Rectal smooth muscle tissue (tissue), 1 donor: Measurements from ENCODE around the gene SPACA6.

Experiments used
- H3K27ac ChIP-seq: one replicate; pipeline ENCODE4 v1.7.0; 2013; ENCODE audit warnings: low read depth, low read length, inconsistent platforms
- H3K27me3 ChIP-seq: one replicate; pipeline ENCODE4 v1.7.0; 2013; ENCODE audit warnings: low read length; ENCODE audit not compliant: control insufficient read depth, insufficient read depth
- H3K36me3 ChIP-seq: one replicate; pipeline ENCODE4 v1.7.0; 2013; ENCODE audit warnings: low read length; ENCODE audit not compliant: control insufficient read depth, insufficient read depth
- H3K4me1 ChIP-seq: one replicate; pipeline ENCODE4 v1.7.0; 2013; ENCODE audit warnings: low read length; ENCODE audit not compliant: control insufficient read depth, insufficient read depth
- H3K4me3 ChIP-seq: one replicate; pipeline ENCODE4 v1.7.0; 2013; ENCODE audit warnings: low read length
- H3K9ac ChIP-seq: one replicate; pipeline ENCODE4 v1.7.0; 2013; ENCODE audit warnings: low read length

Gene SPACA6

DNA sequence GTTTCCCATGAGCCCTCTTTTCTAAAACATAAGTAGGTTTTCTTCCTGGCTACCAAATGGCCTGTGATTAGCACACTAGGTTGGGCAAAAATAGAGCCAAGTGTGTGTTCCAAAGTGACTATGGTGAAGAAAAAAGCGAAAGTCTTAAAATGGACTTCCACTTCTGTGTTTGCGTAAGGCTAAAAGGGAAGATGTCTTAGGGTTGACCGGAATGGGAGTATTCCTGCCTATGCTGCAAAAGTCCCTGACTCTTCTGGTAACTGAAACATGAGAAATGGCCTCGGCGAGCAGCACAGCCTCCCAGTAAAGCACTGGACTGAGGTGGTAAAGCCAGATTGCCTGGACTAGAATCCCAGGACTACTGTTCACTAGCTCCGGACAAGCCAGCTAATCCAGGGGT is 61.0 kb downstream of the SPACA6 start:
- no peaks in the 10 kb centered on the region for H3K27me3 ChIP-seq
- no peak overlapping the region for H3K9ac ChIP-seq
- no peaks in the 10 kb centered on the region for H3K36me3 ChIP-seq
- H3K4me3 ChIP-seq: no peak overlapping the region
- no peaks in the 10 kb centered on the region for H3K4me1 ChIP-seq
- H3K27ac ChIP-seq: no peak overlapping the region

DNA sequence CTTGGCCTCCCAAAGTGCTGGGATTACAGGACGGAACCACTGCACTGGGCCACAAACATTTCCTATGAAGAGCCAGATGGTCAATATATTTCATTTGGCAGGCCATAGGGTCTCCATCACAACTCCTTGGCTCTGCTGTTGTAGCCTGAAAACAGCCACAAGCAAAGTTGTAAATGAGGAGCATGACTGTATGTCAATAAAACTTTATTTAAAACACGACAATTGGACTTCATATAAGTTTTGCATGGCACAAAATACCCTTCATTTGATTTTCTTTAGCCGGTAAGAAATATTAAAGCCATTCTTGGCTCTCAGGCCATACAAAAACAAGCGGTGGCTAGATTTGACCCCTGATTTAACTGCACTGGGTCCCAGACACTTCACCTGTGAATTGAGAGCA is 61.6 kb downstream of the SPACA6 start:
- Histone ChIP-seq H3K4me1 (no peaks in the 10 kb centered on the region), H3K4me3 (no peak overlapping the region), H3K27ac (no peak overlapping the region), H3K9ac (no peak overlapping the region), H3K27me3 (no peaks in the 10 kb centered on the region), H3K36me3 (no peaks in the 10 kb centered on the region)
